Measurements from ENCODE around the gene LMO2.
A peak's percentile ranks its signal among the peaks of the same experiment; 100 is the strongest.
"Not testable (repeated sequence)": the region's sequence is repeated elsewhere in the genome, so short reads cannot be mapped to it uniquely, and the experiment has no call there.

Gene LMO2

GRCh38 chr11:33891714-33892327, at the start of gene LMO2:
TSS of gene LMO2 (minus strand) at chr11:33892076. CDS start at chr11:33869716, 22,360 bp downstream.
- peak; percentile 51 to 88 for DNase-seq

DNA sequence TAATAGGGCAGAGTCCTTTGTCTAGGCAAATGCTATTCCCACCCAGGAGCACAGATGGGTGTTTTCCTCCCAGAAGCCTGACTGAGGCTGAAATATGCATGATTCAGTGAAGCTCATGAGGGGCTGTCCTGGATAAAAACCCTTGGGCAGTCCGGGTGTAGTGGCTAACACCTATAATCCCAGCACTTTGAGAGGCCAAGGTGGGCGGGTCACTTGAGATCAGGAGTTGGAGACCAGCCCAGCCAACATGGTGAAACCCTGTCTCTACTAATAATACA, 48.6 kb upstream of the LMO2 start:
- DNase-seq: no peak

GRCh38 chr11:33936725-33937604, 45.1 kb upstream of the LMO2 start:
- no peak for DNase-seq

DNA sequence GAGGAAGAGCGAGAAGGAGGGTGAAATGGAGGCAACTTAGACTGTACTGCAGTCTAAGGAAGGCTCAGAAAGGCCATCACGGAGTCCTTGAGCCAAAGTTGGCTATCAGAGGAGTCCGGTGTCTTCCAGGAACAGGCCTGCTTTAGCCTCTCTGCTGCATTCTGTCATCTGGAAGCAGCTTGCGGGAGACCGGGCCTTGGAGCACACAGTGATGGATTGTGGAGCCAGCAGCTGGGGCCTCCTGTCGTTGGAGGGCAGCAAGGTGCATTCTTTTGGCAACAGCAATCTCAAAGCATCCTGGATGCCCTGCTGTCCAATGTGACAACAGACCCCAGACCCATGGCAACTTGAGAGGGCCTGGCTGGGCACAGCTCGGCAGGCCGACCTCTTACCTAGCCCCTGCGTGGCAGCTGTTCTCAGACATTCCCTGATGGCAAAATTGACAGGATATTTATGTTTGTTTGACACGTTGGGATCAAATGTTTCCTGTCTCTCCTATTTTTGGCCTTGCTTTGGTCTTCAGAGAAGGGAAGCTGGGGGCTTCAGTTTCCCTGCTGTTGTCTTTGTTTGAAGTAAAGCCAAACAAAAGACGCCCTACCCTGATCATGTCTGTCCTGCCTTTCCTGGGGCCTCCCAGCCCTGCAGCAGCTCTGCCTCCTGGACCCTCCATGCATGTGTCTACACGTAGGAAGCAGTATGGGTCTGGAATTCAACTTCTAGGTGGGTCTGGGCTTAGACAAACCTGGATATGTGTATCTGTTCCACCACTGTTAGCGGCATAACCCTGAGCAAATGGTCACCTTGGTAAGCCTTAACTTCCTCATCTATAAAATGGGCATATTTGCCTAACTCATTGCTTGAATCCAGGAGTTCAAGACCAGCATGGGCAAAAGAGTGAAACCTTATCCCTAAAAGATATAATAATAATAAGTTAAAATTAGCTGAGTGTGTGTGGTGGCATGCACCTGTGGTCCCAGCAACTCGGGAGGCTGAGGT, 43.9 kb upstream of the LMO2 start:
- no peak for DNase-seq

DNA sequence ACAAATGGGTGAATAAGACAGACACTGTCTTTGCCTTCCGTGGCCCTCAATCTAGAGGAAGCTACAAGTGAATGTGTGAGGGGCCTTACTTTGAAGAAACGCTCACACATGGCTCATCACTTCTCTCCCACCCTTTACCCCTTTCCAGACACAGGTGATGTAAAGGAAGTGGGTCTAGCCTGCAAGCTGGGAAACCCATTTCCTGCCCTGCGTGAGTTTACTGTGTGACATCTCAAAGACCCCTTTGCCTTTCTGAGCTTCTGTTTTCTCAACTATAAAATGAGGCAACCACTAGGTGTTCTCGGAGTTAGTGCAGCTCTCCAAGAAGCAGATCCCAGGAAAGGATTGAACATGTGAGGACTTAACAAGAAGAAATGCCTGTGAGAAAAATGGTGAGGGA, 43.1 kb upstream of the LMO2 start:
- DNase-seq: no peak

GRCh38 chr11:33934450-33934849, 42.6 kb upstream of the LMO2 start:
- no peak for DNase-seq

- DNase-seq: no peak
These were observed 41.7 kb upstream of the LMO2 start for GRCh38 chr11:33933602-33934001.

- DNase-seq: no peak
These were observed 40.8 kb upstream of the LMO2 start for GRCh38 chr11:33932721-33933120.

- DNase-seq: not testable (repeated sequence)
These were observed 40.0 kb upstream of the LMO2 start for GRCh38 chr11:33931739-33932366.

GRCh38 chr11:33931067-33931466, 39.2 kb upstream of the LMO2 start:
- DNase-seq: no peak

DNA sequence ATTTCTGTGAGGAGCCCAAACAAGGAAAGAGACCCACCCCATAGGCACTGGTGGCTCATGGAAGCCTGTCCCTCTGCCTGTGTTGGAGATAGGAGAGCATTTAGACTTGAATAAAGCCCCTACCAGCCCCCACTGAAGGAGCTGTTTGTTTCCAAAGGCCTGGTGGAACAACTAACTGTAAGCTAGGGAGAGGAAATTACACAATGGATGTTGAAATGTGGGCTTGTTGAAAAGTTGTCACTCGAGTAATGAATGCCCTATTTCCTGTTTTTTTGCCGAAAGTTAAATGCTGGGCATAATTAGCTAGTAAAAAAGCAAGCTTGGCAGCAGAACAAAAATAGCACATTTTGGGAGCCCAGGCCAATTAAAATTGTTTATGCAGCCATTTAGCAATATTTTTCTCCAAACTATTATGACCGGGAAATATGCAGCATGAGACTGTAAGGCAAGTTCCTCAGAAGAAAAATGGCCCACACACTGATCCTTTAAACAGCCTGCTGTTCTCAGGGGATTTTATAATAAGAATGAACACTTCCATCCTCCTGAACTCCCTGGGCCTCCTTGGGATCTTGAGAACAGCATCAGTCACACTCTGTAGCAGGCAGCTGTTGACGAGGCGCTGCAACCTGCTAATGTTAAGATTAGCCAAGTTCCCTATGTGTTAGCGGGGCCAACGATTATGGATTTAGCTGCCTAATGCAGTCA, 38.6 kb upstream of the LMO2 start:
- peak; percentile 79 to 82 for DNase-seq

DNA sequence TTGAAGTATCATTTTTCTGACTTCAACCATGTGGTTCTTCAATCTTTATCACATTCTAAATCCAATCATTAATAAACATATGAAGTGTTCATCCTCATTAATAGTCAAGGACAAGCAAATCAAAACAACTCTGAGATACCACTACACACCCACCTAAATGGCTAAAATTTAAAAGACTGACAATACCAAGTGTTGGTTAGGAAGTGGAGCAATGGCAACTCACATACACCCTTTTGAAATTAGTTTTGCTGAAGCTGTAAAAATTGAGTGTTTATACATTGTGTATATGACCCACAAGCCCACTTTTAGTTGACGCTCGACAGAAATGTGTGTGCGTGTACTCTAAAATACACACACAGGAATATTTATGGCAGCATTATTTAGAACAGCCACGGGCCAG, 36.7 kb upstream of the LMO2 start:
- no peak for DNase-seq

DNA sequence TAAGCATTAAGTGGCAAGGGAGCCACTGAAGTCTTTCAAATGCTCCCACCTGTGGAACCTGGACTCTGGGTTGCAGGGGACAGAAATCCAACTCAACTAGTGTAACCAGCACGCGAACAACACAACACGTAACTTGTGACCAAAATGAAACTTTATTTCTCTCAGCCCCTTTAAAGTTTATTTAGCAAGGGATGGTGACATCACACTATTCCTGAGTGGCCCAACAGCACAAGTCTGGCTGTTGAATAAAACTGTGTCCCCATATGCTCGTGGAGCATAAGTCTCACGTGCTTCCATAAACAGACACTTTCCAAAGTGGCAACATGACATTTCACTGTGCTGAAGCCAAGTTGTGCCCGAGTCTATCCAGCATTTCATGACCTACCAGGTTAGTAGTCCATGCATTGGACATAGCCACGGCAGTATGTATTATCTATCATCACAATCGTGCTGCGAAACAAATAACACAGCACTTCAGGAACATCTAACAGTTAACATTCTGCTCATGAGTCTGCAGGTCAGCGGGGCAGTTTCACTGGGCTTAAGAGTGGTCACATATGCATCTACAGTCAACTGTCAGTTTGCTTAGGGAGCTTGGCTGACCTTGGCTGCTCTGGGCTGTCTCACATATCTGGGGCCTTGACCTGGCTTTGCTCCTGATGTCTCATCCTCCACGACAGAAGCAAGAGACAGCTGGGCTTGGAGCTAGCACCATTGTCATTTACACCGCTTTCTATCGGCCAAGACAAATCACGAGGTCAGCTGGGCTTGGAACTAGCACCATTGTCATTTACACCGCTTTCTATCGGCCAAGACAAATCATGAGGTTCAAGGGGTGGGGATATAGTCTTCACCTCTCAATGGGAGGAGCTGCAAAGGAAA, 35.0 kb upstream of the LMO2 start:
- no peak for DNase-seq

GRCh38 chr11:33924341-33924740, 32.5 kb upstream of the LMO2 start:
- no peak for DNase-seq

DNA sequence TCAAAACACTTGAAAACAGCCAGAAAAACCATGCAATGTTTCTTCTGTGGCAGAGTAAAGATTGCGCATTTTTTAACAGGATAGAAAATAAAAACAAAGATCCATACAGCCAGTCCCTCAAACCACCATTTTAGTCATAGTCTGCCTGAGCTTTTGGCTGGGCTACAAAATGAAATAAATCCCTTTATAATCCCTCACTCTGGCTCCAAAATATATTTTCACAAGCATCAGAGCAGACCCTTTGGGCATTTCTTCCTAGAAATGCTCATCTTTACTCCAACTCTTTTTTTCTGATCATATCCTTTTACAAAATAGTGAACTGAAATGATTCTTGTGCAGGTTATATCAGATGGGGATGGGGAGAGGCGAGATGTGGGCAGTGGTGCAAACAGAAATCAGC, 31.8 kb upstream of the LMO2 start:
- DNase-seq: no peak

GRCh38 chr11:33920838-33921613, 29.1 kb upstream of the LMO2 start:
- DNase-seq: no peak

GRCh38 chr11:33919645-33920044, 27.8 kb upstream of the LMO2 start:
- no peak for DNase-seq

- DNase-seq: not testable (repeated sequence)
These were observed 25.5 kb upstream of the LMO2 start for GRCh38 chr11:33917402-33917801.

GRCh38 chr11:33916736-33917135, 24.9 kb upstream of the LMO2 start:
- no peak for DNase-seq

DNA sequence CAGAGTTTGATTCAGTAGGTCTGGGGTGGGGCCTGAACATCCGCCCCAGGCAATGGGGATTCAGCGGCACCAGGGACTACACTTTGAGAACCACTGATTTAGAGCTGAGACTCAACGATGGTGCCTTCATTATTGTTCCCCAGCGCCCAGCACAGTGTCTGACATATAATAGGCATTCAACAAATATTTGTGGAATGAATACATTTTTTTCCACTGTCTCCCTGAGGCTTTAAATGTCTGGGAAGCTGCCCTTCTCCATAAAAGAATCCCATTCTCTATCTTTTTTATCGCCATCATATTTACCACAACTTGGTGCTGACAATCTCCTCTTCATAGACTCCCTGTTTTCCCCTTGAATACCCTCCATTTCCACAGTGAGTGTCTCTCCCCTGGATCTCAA, 23.6 kb upstream of the LMO2 start:
- no peak for DNase-seq

All from NCI-H446 (cell line).